ENCODE measurements around the gene TMCO4. TPM values are rescaled to one million over a fixed set of nuclear protein-coding genes. Genes with fewer than 3 reads are reported as not detected.

The TMCO4 gene
- total RNA-seq, 1 experiment from 2014 or later, result 7.2 TPM

GRCh38 chr1:19757641-19758040 lies 42.1 kb downstream of the TMCO4 start:
- DNase-seq (ENCODE audit: low spot score) (no peak), ATAC-seq (no peak)
- no peak overlapping the region for H3K4me3 Mint-ChIP-seq
- peaks cover 8% of the 10 kb centered on the region for H3K9me3 Mint-ChIP-seq
- H3K36me3 Mint-ChIP-seq, result no peaks in the 10 kb centered on the region; the same call in 1 of the 2 replicates
- ChIA-PET CTCF (no interaction called here), POLR2A (no interaction called here)
- no peaks in the 10 kb centered on the region for H3K4me1 Mint-ChIP-seq
- H3K27ac Mint-ChIP-seq, result no peak overlapping the region
- TF ChIP-seq ZNF317 (CRISPR knock-in tag; IDR thresholded peaks at IDR 0.05; ENCODE audit: borderline replicate concordance, low read depth) (no peak), NR1H2 (CRISPR knock-in tag; IDR thresholded peaks at IDR 0.05) (no peak), EMX1 (CRISPR knock-in tag; IDR thresholded peaks at IDR 0.05) (no peak), GABPB1 (CRISPR knock-in tag; IDR thresholded peaks at IDR 0.05) (no peak), MAX (CRISPR knock-in tag; IDR thresholded peaks at IDR 0.05) (no peak), JAZF1 (CRISPR knock-in tag; IDR thresholded peaks at IDR 0.05) (no peak), AR (CRISPR knock-in tag; IDR thresholded peaks at IDR 0.05) (no peak), ESRRA (CRISPR knock-in tag; IDR thresholded peaks at IDR 0.05; ENCODE audit: borderline replicate concordance) (no peak), E2F1 (CRISPR knock-in tag; IDR thresholded peaks at IDR 0.05) (no peak), OVOL2 (CRISPR knock-in tag; IDR thresholded peaks at IDR 0.05; ENCODE audit: borderline replicate concordance) (no peak), ZNF416 (CRISPR knock-in tag; IDR thresholded peaks at IDR 0.05) (no peak), MXD4 (CRISPR knock-in tag; IDR thresholded peaks at IDR 0.05; ENCODE audit: borderline replicate concordance) (no peak), MYBL2 (CRISPR knock-in tag; IDR thresholded peaks at IDR 0.05) (no peak), NFE2L1 (CRISPR knock-in tag; IDR thresholded peaks at IDR 0.05) (no peak)
- no peaks in the 10 kb centered on the region; the same call in 1 of the 2 replicates for H3K27me3 Mint-ChIP-seq (ENCODE audit: low read depth)

- TF ChIP-seq ZBTB21 (CRISPR knock-in tag; IDR thresholded peaks at IDR 0.05; ENCODE audit: borderline replicate concordance) (no peak), ZNF512 (CRISPR knock-in tag; IDR thresholded peaks at IDR 0.05; ENCODE audit: borderline replicate concordance) (no peak), ETV6 (CRISPR knock-in tag; IDR thresholded peaks at IDR 0.05) (no peak), ZNF317 (CRISPR knock-in tag; IDR thresholded peaks at IDR 0.05; ENCODE audit: borderline replicate concordance, low read depth) (no peak), ZNF263 (CRISPR knock-in tag; IDR thresholded peaks at IDR 0.05; ENCODE audit: low read depth) (no peak), MXD4 (CRISPR knock-in tag; IDR thresholded peaks at IDR 0.05; ENCODE audit: borderline replicate concordance) (no peak), IRF1 (CRISPR knock-in tag; IDR thresholded peaks at IDR 0.05) (no peak), FOXK1 (CRISPR knock-in tag; IDR thresholded peaks at IDR 0.05) (no peak), ARID4B (CRISPR knock-in tag; IDR thresholded peaks at IDR 0.05; ENCODE audit: borderline replicate concordance) (no peak), ZNF396 (CRISPR knock-in tag; IDR thresholded peaks at IDR 0.05; ENCODE audit: borderline replicate concordance) (no peak), NR3C1 (CRISPR knock-in tag; conservative IDR thresholded peaks at IDR 0.05; ENCODE audit: low read depth) (no peak), ZNF671 (CRISPR knock-in tag; IDR thresholded peaks at IDR 0.05) (no peak), ZMAT4 (CRISPR knock-in tag; IDR thresholded peaks at IDR 0.05) (no peak)
- ATAC-seq (no peak), DNase-seq (ENCODE audit: low spot score) (no peak)
- no peaks in the 10 kb centered on the region; the same call in 1 of the 2 replicates for H3K27me3 Mint-ChIP-seq (ENCODE audit: low read depth)
- peaks cover 8% of the 10 kb centered on the region for H3K9me3 Mint-ChIP-seq
- no peak overlapping the region for H3K27ac Mint-ChIP-seq
- no peaks in the 10 kb centered on the region; the same call in 1 of the 2 replicates for H3K36me3 Mint-ChIP-seq
- H3K4me1 Mint-ChIP-seq, result no peaks in the 10 kb centered on the region
- POLR2A ChIA-PET, result no interaction called here
- CTCF ChIA-PET, result no interaction called here
- no peak overlapping the region for H3K4me3 Mint-ChIP-seq
Observed at GRCh38 chr1:19756480-19756879, 43.2 kb downstream of the TMCO4 start.
